ENCODE measurements around the gene TASOR2. TPM values are rescaled to one million over a fixed set of nuclear protein-coding genes. Genes with fewer than 3 reads are reported as not detected.
A peak's percentile ranks its signal among the peaks of the same experiment; 100 is the strongest.

Gene TASOR2
- total RNA-seq, 1 donor from 2014 or later, result 59.6 TPM

- TF ChIP-seq CTCF (IDR thresholded peaks at IDR 0.05), result no peak
- no peak for DNase-seq (ENCODE audit: extremely low spot score, unreplicated experiment)
- Mint-ChIP-seq H3K36me3 (ENCODE audit: unreplicated experiment) (no peaks in the 10 kb centered on the region), H3K4me1 (ENCODE audit: unreplicated experiment) (peaks cover 1% of the 10 kb centered on the region), H3K9me3 (ENCODE audit: unreplicated experiment) (peaks cover 6% of the 10 kb centered on the region), H3K4me3 (ENCODE audit: unreplicated experiment) (no peak overlapping the region), H3K27me3 (ENCODE audit: unreplicated experiment) (peaks cover 31% of the 10 kb centered on the region), H3K27ac (ENCODE audit: unreplicated experiment) (no peak overlapping the region)
These were observed 5.6 kb upstream of the TASOR2 start for GRCh38 chr10:5679037-5679435.

GRCh38 chr10:5679606-5680005, 5.0 kb upstream of the TASOR2 start:
- peaks cover 2% of the 10 kb centered on the region for H3K9me3 Mint-ChIP-seq (ENCODE audit: unreplicated experiment)
- no peak for DNase-seq (ENCODE audit: extremely low spot score, unreplicated experiment)

GRCh38 chr10:5681930-5682329, 2.7 kb upstream of the TASOR2 start:
- H3K4me3 Mint-ChIP-seq (ENCODE audit: unreplicated experiment), result no peak overlapping the region
- H3K4me1 Mint-ChIP-seq (ENCODE audit: unreplicated experiment), result peaks cover 17% of the 10 kb centered on the region
- no peaks in the 10 kb centered on the region for H3K36me3 Mint-ChIP-seq (ENCODE audit: unreplicated experiment)
- no peaks in the 10 kb centered on the region for H3K9me3 Mint-ChIP-seq (ENCODE audit: unreplicated experiment)
- peaks cover 31% of the 10 kb centered on the region for H3K27me3 Mint-ChIP-seq (ENCODE audit: unreplicated experiment)
- TF ChIP-seq CTCF (IDR thresholded peaks at IDR 0.05), result no peak
- DNase-seq (ENCODE audit: extremely low spot score, unreplicated experiment), result no peak
- H3K27ac Mint-ChIP-seq (ENCODE audit: unreplicated experiment), result no peak overlapping the region

More at GRCh38 chr10:5679606-5680005, 5.0 kb upstream of the TASOR2 start:
- Mint-ChIP-seq H3K27me3 (ENCODE audit: unreplicated experiment) (peaks cover 31% of the 10 kb centered on the region), H3K27ac (ENCODE audit: unreplicated experiment) (no peak overlapping the region), H3K4me1 (ENCODE audit: unreplicated experiment) (peaks cover 6% of the 10 kb centered on the region), H3K4me3 (ENCODE audit: unreplicated experiment) (no peak overlapping the region), H3K36me3 (ENCODE audit: unreplicated experiment) (no peaks in the 10 kb centered on the region)
- no peak for TF ChIP-seq CTCF (IDR thresholded peaks at IDR 0.05)

- Mint-ChIP-seq H3K27me3 (ENCODE audit: unreplicated experiment) (peaks cover 23% of the 10 kb centered on the region), H3K4me3 (ENCODE audit: unreplicated experiment) (no peak overlapping the region), H3K36me3 (ENCODE audit: unreplicated experiment) (no peaks in the 10 kb centered on the region), H3K27ac (ENCODE audit: unreplicated experiment) (no peak overlapping the region), H3K4me1 (ENCODE audit: unreplicated experiment) (peaks cover 24% of the 10 kb centered on the region), H3K9me3 (ENCODE audit: unreplicated experiment) (no peaks in the 10 kb centered on the region)
- no peak for DNase-seq (ENCODE audit: extremely low spot score, unreplicated experiment)
- TF ChIP-seq CTCF (IDR thresholded peaks at IDR 0.05), result no peak
These were observed 1.6 kb upstream of the TASOR2 start for GRCh38 chr10:5683065-5683464.

- DNase-seq (ENCODE audit: extremely low spot score, unreplicated experiment), result no peak
- H3K9me3 Mint-ChIP-seq (ENCODE audit: unreplicated experiment), result no peaks in the 10 kb centered on the region
- peaks cover 24% of the 10 kb centered on the region for H3K4me1 Mint-ChIP-seq (ENCODE audit: unreplicated experiment)
- peak overlapping the region; percentile 95 for H3K4me3 Mint-ChIP-seq (ENCODE audit: unreplicated experiment)
- no peaks in the 10 kb centered on the region for H3K36me3 Mint-ChIP-seq (ENCODE audit: unreplicated experiment)
- peaks cover 12% of the 10 kb centered on the region for H3K27me3 Mint-ChIP-seq (ENCODE audit: unreplicated experiment)
- peak; percentile 68 for TF ChIP-seq CTCF (IDR thresholded peaks at IDR 0.05)
- H3K27ac Mint-ChIP-seq (ENCODE audit: unreplicated experiment), result peak overlapping the region; percentile 93
These were observed 529 bp downstream of the TASOR2 start for GRCh38 chr10:5684971-5685763.

All from osteocyte (in vitro differentiated cells).